GM23338 (cell line): ENCODE results near the gene TARS3. TPM values are rescaled to one million over a fixed set of nuclear protein-coding genes. Genes with fewer than 3 reads are reported as not detected.

Source experiments
- ATAC-seq: fragments of 200-7000 bp; cut with Tn5 transposase; 3 replicates; pipeline ENCODE4 v1.9.1; 2020
- DNase-seq: peaks from one replicate; pipeline ENCODE4 v3.0.0-alpha.2; 2015; ENCODE audit warnings: low spot score
- H2AFZ ChIP-seq: fragments of 200-600 bp; sonication (generic); 2 replicates; pipeline ENCODE4 v1.8.0; 2016; ENCODE audit warnings: antibody characterized with exemption, mild to moderate bottlenecking, moderate library complexity
- H3F3A ChIP-seq: fragments of 200-600 bp; sonication (generic); replicated peaks from 2 replicates; pipeline ENCODE4 v1.8.0; 2017; ENCODE audit warnings: antibody characterized with exemption, mixed run types, low read depth
- H3K27ac ChIP-seq: fragments of 200-600 bp; sonication (generic); 2 replicates; pipeline ENCODE4 v1.6.1; 2016; ENCODE audit warnings: low read depth
- H3K27me3 ChIP-seq: fragments of 200-600 bp; sonication (generic); 2 replicates; pipeline ENCODE4 v1.8.0; 2016; ENCODE audit warnings: mild to moderate bottlenecking, mixed run types, moderate library complexity; ENCODE audit not compliant: insufficient read depth
- H3K36me3 ChIP-seq: fragments of 200-600 bp; sonication (generic); 2 replicates; pipeline ENCODE4 v1.8.0; 2016; ENCODE audit warnings: mild to moderate bottlenecking; ENCODE audit not compliant: insufficient read depth
- H3K4me1 ChIP-seq: fragments of 200-600 bp; sonication (generic); 2 replicates; pipeline ENCODE4 v1.8.0; 2016; ENCODE audit warnings: mild to moderate bottlenecking, moderate library complexity; ENCODE audit not compliant: insufficient read depth
- H3K4me2 ChIP-seq: fragments of 200-600 bp; sonication (generic); 2 replicates; pipeline ENCODE4 v1.7.1; 2017; ENCODE audit warnings: mixed run types
- H3K4me3 ChIP-seq: fragments of 200-600 bp; sonication (generic); 2 replicates; pipeline ENCODE4 v1.6.1; 2016; ENCODE audit warnings: mixed run types
- H3K79me2 ChIP-seq: fragments of 200-600 bp; sonication (generic); replicated peaks from 2 replicates; pipeline ENCODE4 v1.8.0; 2017; ENCODE audit warnings: mild to moderate bottlenecking; ENCODE audit not compliant: insufficient read depth
- H3K9me2 ChIP-seq: fragments of 200-600 bp; sonication (generic); 2 replicates; pipeline ENCODE4 v1.8.0; 2017; ENCODE audit not compliant: insufficient read depth
- H4K20me1 ChIP-seq: fragments of 200-600 bp; sonication (generic); replicated peaks from 2 replicates; pipeline ENCODE4 v1.8.0; 2017; ENCODE audit warnings: mild to moderate bottlenecking; ENCODE audit not compliant: insufficient read depth
- H3K27ac Mint-ChIP-seq: 2 replicates; pipeline ENCODE4 v1.8.0; 2020; ENCODE audit warnings: inconsistent platforms, mild to moderate bottlenecking, moderate library complexity, mixed read lengths
- H3K27me3 Mint-ChIP-seq: 3 replicates; pipeline ENCODE4 v1.8.0; 2022; ENCODE audit warnings: low read depth, mild to moderate bottlenecking, moderate library complexity, mixed read lengths, inconsistent platforms; ENCODE audit not compliant: insufficient read depth, poor library complexity
- H3K36me3 Mint-ChIP-seq: 3 replicates; pipeline ENCODE4 v1.8.0; 2021; ENCODE audit warnings: low read depth, mild to moderate bottlenecking, inconsistent platforms, moderate library complexity, mixed read lengths
- H3K4me1 Mint-ChIP-seq: 3 replicates; pipeline ENCODE4 v1.8.0; 2020; ENCODE audit warnings: mild to moderate bottlenecking, inconsistent platforms, mixed read lengths
- H3K4me3 Mint-ChIP-seq: 3 replicates; pipeline ENCODE4 v1.8.0; 2021; ENCODE audit warnings: moderate library complexity, mild to moderate bottlenecking, inconsistent platforms, mixed read lengths
- H3K9me3 Mint-ChIP-seq: 3 replicates; pipeline ENCODE4 v1.8.0; 2020; ENCODE audit warnings: moderate library complexity, mild to moderate bottlenecking, inconsistent platforms, mixed read lengths
- CREB1 ChIP-seq: fragments of 250-450 bp; sonication (Bioruptor Pico); IDR thresholded peaks from 2 replicates; pipeline ENCODE4 v1.5.0; 2020; ENCODE audit warnings: low read depth, mild to moderate bottlenecking, moderate library complexity
- ETS1 ChIP-seq: IDR thresholded peaks from 2 replicates; pipeline ENCODE4 v1.6.1; 2016; ENCODE audit warnings: antibody characterized with exemption
- EZH2 ChIP-seq: fragments of 200-600 bp; sonication (generic); IDR thresholded peaks from one replicate; pipeline ENCODE4 v1.8.0; 2017; ENCODE audit warnings: antibody characterized with exemption, mild to moderate bottlenecking, low read depth; ENCODE audit not compliant: unreplicated experiment
- EZH2phosphoT487 ChIP-seq: fragments of 200-600 bp; sonication (generic); IDR thresholded peaks from one replicate; pipeline ENCODE4 v1.8.1; 2018; ENCODE audit warnings: antibody characterized with exemption; ENCODE audit not compliant: unreplicated experiment
- JUNB ChIP-seq: IDR thresholded peaks from one replicate; pipeline ENCODE4 v1.6.1; 2016; ENCODE audit warnings: antibody characterized with exemption; ENCODE audit not compliant: unreplicated experiment
- NANOG ChIP-seq: IDR thresholded peaks from 2 replicates; pipeline ENCODE4 v1.6.1; 2016; ENCODE audit warnings: antibody characterized with exemption, borderline replicate concordance
- REST ChIP-seq: IDR thresholded peaks from one replicate; pipeline ENCODE4 v1.6.1; 2018; ENCODE audit warnings: antibody characterized with exemption; ENCODE audit not compliant: unreplicated experiment
- ZNF114 ChIP-seq: fragments of 250-450 bp; sonication (Bioruptor Pico); IDR thresholded peaks from 2 replicates; pipeline ENCODE4 v1.5.0; 2020; ENCODE audit warnings: mild to moderate bottlenecking, moderate library complexity
- ZNF331 ChIP-seq: fragments of 250-450 bp; sonication (Bioruptor Pico); IDR thresholded peaks from 2 replicates; pipeline ENCODE4 v1.5.0; 2020; ENCODE audit warnings: low read depth, mild to moderate bottlenecking, moderate library complexity
- polyA plus RNA-seq: library from polyadenylated mRNA; unstranded; fragments of >200 nt; fragmentation: Nextera tagmentation; extraction: Ambion mirVana; gene quantifications from 2 replicates; pipeline ENCODE4 v1.2.1, GENCODE V29; 2016
- total RNA-seq: library from RNA; depleted of rRNA; stranded (reverse); fragments of >200 nt; shearing (Covaris generic); gene quantifications from 2 replicates; pipeline ENCODE4 v1.2.3, GENCODE V29; 2014
- TF ChIP-seq, protein P1 (sequence below): fragments of 250-450 bp; sonication (Bioruptor Pico); IDR thresholded peaks from 2 replicates; pipeline ENCODE4 v1.5.0; 2020; ENCODE audit warnings: mild to moderate bottlenecking, moderate library complexity
- TF ChIP-seq, protein P2 (sequence below), 2 experiments: fragments of 200-600 bp in 1 of 2; sonication (generic) in 1 of 2; conservative IDR thresholded peaks; 2 replicates each; pipeline versions ENCODE4 v1.5.1 to v1.6.1; 2016 to 2017; ENCODE audit warnings: antibody characterized with exemption in 2 of 2, low read depth in 2 of 2, mild to moderate bottlenecking in 2 of 2, moderate library complexity in 1 of 2

The TARS3 gene
- total and polyA plus RNA-seq, 2 experiments from 2014 or later, result 13.0 to 15.4 TPM

DNA sequence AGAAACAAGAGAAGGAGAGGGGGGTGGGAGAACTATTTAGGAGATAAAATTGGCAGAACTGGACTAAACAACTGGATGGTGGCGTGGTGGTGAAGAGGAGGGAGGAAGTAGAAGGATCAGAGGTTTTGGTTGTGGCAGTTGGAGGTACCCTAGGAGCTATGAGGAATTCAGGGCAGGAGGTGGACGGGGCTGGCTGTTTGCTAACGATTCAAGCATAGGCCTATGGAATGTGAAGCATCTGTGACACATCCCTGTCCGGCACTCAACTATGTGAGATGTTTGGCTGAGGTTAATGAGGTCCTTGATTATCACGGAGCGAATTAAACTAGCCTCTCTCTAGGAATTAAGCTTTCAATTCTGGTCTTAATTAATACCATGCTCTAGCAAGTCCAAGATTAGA is 13.5 kb downstream of the TARS3 start (continued):
- TF ChIP-seq, protein P1, sequence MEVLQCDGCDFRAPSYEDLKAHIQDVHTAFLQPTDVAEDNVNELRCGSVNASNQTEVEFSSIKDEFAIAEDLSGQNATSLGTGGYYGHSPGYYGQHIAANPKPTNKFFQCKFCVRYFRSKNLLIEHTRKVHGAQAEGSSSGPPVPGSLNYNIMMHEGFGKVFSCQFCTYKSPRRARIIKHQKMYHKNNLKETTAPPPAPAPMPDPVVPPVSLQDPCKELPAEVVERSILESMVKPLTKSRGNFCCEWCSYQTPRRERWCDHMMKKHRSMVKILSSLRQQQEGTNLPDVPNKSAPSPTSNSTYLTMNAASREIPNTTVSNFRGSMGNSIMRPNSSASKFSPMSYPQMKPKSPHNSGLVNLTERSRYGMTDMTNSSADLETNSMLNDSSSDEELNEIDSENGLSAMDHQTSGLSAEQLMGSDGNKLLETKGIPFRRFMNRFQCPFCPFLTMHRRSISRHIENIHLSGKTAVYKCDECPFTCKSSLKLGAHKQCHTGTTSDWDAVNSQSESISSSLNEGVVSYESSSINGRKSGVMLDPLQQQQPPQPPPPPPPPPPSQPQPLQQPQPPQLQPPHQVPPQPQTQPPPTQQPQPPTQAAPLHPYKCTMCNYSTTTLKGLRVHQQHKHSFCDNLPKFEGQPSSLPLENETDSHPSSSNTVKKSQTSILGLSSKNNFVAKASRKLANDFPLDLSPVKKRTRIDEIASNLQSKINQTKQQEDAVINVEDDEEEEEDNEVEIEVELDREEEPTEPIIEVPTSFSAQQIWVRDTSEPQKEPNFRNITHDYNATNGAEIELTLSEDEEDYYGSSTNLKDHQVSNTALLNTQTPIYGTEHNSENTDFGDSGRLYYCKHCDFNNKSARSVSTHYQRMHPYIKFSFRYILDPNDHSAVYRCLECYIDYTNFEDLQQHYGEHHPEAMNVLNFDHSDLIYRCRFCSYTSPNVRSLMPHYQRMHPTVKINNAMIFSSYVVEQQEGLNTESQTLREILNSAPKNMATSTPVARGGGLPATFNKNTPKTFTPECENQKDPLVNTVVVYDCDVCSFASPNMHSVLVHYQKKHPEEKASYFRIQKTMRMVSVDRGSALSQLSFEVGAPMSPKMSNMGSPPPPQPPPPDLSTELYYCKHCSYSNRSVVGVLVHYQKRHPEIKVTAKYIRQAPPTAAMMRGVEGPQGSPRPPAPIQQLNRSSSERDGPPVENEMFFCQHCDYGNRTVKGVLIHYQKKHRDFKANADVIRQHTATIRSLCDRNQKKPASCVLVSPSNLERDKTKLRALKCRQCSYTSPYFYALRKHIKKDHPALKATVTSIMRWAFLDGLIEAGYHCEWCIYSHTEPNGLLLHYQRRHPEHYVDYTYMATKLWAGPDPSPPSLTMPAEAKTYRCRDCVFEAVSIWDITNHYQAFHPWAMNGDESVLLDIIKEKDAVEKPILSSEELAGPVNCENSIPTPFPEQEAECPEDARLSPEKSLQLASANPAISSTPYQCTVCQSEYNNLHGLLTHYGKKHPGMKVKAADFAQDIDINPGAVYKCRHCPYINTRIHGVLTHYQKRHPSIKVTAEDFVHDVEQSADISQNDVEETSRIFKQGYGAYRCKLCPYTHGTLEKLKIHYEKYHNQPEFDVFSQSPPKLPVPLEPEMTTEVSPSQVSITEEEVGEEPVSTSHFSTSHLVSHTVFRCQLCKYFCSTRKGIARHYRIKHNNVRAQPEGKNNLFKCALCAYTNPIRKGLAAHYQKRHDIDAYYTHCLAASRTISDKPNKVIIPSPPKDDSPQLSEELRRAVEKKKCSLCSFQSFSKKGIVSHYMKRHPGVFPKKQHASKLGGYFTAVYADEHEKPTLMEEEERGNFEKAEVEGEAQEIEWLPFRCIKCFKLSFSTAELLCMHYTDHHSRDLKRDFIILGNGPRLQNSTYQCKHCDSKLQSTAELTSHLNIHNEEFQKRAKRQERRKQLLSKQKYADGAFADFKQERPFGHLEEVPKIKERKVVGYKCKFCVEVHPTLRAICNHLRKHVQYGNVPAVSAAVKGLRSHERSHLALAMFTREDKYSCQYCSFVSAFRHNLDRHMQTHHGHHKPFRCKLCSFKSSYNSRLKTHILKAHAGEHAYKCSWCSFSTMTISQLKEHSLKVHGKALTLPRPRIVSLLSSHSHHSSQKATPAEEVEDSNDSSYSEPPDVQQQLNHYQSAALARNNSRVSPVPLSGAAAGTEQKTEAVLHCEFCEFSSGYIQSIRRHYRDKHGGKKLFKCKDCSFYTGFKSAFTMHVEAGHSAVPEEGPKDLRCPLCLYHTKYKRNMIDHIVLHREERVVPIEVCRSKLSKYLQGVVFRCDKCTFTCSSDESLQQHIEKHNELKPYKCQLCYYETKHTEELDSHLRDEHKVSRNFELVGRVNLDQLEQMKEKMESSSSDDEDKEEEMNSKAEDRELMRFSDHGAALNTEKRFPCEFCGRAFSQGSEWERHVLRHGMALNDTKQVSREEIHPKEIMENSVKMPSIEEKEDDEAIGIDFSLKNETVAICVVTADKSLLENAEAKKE (CRISPR knock-in tag), result no peak

DNA sequence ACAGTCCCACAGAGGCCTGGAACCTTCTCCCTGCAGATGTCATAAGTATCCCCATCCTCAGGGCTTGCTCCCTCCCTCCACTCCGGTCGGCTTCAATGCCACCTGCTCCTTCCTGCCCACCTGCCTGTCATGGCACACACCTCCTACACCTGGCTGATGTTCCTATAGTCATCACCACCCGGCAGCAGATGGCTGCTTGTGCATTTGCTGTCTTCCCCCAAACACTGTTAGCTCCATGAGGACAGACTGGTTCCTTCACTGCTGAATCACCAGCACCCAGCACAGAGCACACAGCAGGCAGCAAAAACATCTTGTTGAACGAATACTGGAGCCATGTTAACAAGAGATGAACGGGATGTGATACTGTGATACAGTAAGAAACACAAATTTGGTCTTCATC is 14.8 kb downstream of the TARS3 start:
- H3K36me3 ChIP-seq, result no peaks in the 10 kb centered on the region
- no peaks in the 10 kb centered on the region for H3K9me2 ChIP-seq
- Mint-ChIP-seq H3K27me3 (peaks cover 2% of the 10 kb centered on the region), H3K36me3 (peaks cover 20% of the 10 kb centered on the region; the same call in 2 of the 3 replicates), H3K27ac (no peak overlapping the region), H3K4me3 (no peak overlapping the region), H3K4me1 (no peaks in the 10 kb centered on the region), H3K9me3 (no peaks in the 10 kb centered on the region)
- no peaks in the 10 kb centered on the region for H3F3A ChIP-seq
- no peak for DNase-seq
- H3K79me2 ChIP-seq, result no peaks in the 10 kb centered on the region
- no peaks in the 10 kb centered on the region for H3K4me1 ChIP-seq
- H2AFZ ChIP-seq, result no peak overlapping the region
- H3K4me2 ChIP-seq, result no peak overlapping the region
- H3K4me3 ChIP-seq, result no peak overlapping the region
- no peak overlapping the region for H3K27ac ChIP-seq
- ATAC-seq, result no peak
- no peaks in the 10 kb centered on the region for H3K27me3 ChIP-seq
- no peaks in the 10 kb centered on the region for H4K20me1 ChIP-seq
- TF ChIP-seq ETS1 (no peak), REST (no peak), CREB1 (CRISPR knock-in tag) (no peak), EZH2 (no peak), NANOG (no peak), JUNB (no peak), ZNF114 (no peak), ZNF331 (CRISPR knock-in tag) (no peak), EZH2phosphoT487 (no peak)
- TF ChIP-seq, protein P2, sequence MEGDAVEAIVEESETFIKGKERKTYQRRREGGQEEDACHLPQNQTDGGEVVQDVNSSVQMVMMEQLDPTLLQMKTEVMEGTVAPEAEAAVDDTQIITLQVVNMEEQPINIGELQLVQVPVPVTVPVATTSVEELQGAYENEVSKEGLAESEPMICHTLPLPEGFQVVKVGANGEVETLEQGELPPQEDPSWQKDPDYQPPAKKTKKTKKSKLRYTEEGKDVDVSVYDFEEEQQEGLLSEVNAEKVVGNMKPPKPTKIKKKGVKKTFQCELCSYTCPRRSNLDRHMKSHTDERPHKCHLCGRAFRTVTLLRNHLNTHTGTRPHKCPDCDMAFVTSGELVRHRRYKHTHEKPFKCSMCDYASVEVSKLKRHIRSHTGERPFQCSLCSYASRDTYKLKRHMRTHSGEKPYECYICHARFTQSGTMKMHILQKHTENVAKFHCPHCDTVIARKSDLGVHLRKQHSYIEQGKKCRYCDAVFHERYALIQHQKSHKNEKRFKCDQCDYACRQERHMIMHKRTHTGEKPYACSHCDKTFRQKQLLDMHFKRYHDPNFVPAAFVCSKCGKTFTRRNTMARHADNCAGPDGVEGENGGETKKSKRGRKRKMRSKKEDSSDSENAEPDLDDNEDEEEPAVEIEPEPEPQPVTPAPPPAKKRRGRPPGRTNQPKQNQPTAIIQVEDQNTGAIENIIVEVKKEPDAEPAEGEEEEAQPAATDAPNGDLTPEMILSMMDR (conservative IDR thresholded peaks at IDR 0.05; ENCODE audit: low read depth in 2 of 2), result no peak
